Embryonic facial prominence (tissue), 1 donor: ENCODE measurements around the gene KCNQ5.

ENCODE experiments used
- DNase-seq: peaks from one replicate; pipeline ENCODE4 v3.0.0-alpha.2; 2016; ENCODE audit errors: extremely low spot score

The KCNQ5 gene

GRCh38 chr6:72639920-72640614 lies 18.2 kb downstream of the KCNQ5 start:
- no peak for DNase-seq

GRCh38 chr6:72640615-72640930 lies 18.7 kb downstream of the KCNQ5 start:
- no peak for DNase-seq

GRCh38 chr6:72642435-72642834 lies 20.6 kb downstream of the KCNQ5 start:
- DNase-seq = no peak

GRCh38 chr6:72643214-72643613 lies 21.4 kb downstream of the KCNQ5 start:
- DNase-seq = no peak

GRCh38 chr6:72646604-72647485 lies 25.0 kb downstream of the KCNQ5 start:
- no peak for DNase-seq

GRCh38 chr6:72647489-72647888 lies 25.6 kb downstream of the KCNQ5 start:
- DNase-seq = no peak

GRCh38 chr6:72649032-72649984 lies 27.4 kb downstream of the KCNQ5 start:
- DNase-seq = no peak

GRCh38 chr6:72650081-72650745 lies 28.3 kb downstream of the KCNQ5 start:
- no peak for DNase-seq

GRCh38 chr6:72651174-72651573 lies 29.3 kb downstream of the KCNQ5 start:
- DNase-seq = no peak

- DNase-seq = no peak
These were observed 30.4 kb downstream of the KCNQ5 start for GRCh38 chr6:72651967-72652956.

GRCh38 chr6:72653026-72653425 lies 31.2 kb downstream of the KCNQ5 start:
- no peak for DNase-seq

- no peak for DNase-seq
These were observed 32.3 kb downstream of the KCNQ5 start for GRCh38 chr6:72654071-72654621.

- DNase-seq = no peak
These were observed 35.7 kb downstream of the KCNQ5 start for GRCh38 chr6:72657407-72658197.

- DNase-seq = no peak
These were observed 37.9 kb downstream of the KCNQ5 start for GRCh38 chr6:72659754-72660153.

- DNase-seq = no peak
These were observed 39.5 kb downstream of the KCNQ5 start for GRCh38 chr6:72661411-72661810.

- no peak for DNase-seq
These were observed 43.7 kb downstream of the KCNQ5 start for GRCh38 chr6:72665599-72665998.

GRCh38 chr6:72669324-72669723 lies 47.5 kb downstream of the KCNQ5 start:
- no peak for DNase-seq

- DNase-seq = no peak
These were observed 51.0 kb downstream of the KCNQ5 start for GRCh38 chr6:72672906-72673305.

GRCh38 chr6:72674842-72675241 lies 53.0 kb downstream of the KCNQ5 start:
- DNase-seq = no peak
